22Rv1 (cell line): ENCODE results near the gene TRPM7.
"Not testable (repeated sequence)": the region's sequence is repeated elsewhere in the genome, so short reads cannot be mapped to it uniquely, and the experiment has no call there.

ENCODE experiments used
- H3K27ac ChIP-seq: fragments of 450-650 bp; 2 replicates; pipeline ENCODE4 v1.5.1; 2017
- ZFX ChIP-seq: fragments of 450-650 bp; IDR thresholded peaks from 2 replicates; pipeline ENCODE4 v1.6.1; 2017; ENCODE audit warnings: antibody characterized with exemption, borderline replicate concordance
- TF ChIP-seq, protein P1 (sequence below): fragments of 450-650 bp; IDR thresholded peaks from 2 replicates; pipeline ENCODE4 v1.5.1; 2017; ENCODE audit warnings: mild to moderate bottlenecking

The TRPM7 gene

GRCh38 chr15:50702762-50703334 lies 16.3 kb upstream of the TRPM7 start:
- H3K27ac ChIP-seq: no peak overlapping the region
- no peak for TF ChIP-seq ZFX
- TF ChIP-seq, protein P1, sequence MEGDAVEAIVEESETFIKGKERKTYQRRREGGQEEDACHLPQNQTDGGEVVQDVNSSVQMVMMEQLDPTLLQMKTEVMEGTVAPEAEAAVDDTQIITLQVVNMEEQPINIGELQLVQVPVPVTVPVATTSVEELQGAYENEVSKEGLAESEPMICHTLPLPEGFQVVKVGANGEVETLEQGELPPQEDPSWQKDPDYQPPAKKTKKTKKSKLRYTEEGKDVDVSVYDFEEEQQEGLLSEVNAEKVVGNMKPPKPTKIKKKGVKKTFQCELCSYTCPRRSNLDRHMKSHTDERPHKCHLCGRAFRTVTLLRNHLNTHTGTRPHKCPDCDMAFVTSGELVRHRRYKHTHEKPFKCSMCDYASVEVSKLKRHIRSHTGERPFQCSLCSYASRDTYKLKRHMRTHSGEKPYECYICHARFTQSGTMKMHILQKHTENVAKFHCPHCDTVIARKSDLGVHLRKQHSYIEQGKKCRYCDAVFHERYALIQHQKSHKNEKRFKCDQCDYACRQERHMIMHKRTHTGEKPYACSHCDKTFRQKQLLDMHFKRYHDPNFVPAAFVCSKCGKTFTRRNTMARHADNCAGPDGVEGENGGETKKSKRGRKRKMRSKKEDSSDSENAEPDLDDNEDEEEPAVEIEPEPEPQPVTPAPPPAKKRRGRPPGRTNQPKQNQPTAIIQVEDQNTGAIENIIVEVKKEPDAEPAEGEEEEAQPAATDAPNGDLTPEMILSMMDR: no peak

GRCh38 chr15:50698101-50698500 lies 11.5 kb upstream of the TRPM7 start:
- TF ChIP-seq, protein P1: no peak
- TF ChIP-seq ZFX: no peak
- H3K27ac ChIP-seq: no peak overlapping the region

- TF ChIP-seq ZFX: no peak
- TF ChIP-seq, protein P1: no peak
- no peak overlapping the region for H3K27ac ChIP-seq
These were observed 10.7 kb upstream of the TRPM7 start for GRCh38 chr15:50697109-50697797.

- H3K27ac ChIP-seq: not testable (repeated sequence)
These were observed 8.1 kb upstream of the TRPM7 start for GRCh38 chr15:50694634-50695165.

GRCh38 chr15:50687302-50687902 lies 805 bp upstream of the TRPM7 start:
- TF ChIP-seq ZFX: no peak
- TF ChIP-seq, protein P1: no peak
- peak overlapping the region; percentile 93 for H3K27ac ChIP-seq

GRCh38 chr15:50685976-50686468 lies 575 bp downstream of the TRPM7 start:
- TF ChIP-seq ZFX: no peak
- TF ChIP-seq, protein P1: no peak
- peak overlapping the region; percentile 93 for H3K27ac ChIP-seq

DNA sequence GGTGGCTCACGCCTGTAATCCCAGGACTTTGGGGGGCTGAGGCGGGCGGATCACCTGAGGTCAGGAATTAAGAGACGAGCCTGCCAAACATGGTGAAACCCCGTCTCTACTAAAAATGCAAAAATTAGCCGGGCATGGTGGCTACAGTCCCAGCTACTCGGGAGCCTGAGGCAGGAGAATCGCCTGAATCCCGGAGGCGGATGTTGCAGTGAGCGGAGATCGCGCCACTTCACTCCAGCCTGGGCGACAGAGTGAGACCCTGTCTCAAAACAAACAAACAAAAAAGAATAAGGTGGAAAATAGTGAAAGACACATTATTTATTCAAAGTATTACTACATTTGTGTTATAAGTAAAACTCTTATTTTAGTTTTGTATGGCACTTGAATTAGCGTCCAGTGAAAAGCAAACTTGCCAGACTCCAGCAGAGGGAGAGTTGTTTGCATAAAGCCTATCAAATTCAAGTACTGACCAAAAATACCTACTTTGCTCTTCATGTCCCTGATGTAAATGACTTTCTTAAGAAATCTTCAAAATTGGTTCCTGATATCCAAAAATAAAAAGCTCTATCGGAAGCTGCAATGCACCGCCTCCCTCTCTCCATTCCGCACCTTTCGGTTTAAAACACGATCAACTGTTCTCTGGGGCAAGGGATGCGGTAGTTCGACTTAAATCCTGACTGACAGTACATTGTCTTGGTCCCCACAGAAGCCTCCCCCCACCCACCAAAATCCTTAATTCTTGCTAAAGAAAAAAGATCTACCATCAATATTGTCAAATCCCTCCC lies 1.2 kb downstream of the TRPM7 start:
- H3K27ac ChIP-seq: peak overlapping the region; percentile 93
- TF ChIP-seq, protein P1: no peak
